IPS-NIHi7 (cell line): ENCODE results near the gene PXDC1.
"Not testable (repeated sequence)": the region's sequence is repeated elsewhere in the genome, so short reads cannot be mapped to it uniquely, and the experiment has no call there.

ENCODE experiments used
- DNase-seq: peaks from one replicate; pipeline ENCODE4 v3.0.0; 2012; ENCODE audit warnings: mixed read lengths; ENCODE audit errors: extremely low spot score

Gene PXDC1

DNA sequence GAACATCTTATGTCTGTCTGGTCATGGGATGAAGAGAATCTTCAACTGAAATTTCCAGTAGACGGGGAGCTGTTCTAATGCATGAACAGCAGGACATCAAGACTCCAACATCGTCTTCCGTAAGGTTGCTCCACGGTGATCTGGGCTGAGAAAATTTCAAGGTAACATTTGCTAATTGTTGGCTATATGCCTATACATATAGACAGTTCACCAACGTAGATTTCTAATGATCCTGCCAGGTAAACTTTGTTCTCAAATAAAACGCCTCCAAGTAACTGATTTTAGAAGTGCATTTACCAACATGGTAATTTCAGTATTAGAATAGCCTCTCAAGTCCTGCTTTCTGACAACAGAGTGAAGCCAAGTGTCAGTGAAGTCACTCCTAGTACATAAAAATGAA, 11.3 kb upstream of the PXDC1 start:
- DNase-seq, result no peak

DNA sequence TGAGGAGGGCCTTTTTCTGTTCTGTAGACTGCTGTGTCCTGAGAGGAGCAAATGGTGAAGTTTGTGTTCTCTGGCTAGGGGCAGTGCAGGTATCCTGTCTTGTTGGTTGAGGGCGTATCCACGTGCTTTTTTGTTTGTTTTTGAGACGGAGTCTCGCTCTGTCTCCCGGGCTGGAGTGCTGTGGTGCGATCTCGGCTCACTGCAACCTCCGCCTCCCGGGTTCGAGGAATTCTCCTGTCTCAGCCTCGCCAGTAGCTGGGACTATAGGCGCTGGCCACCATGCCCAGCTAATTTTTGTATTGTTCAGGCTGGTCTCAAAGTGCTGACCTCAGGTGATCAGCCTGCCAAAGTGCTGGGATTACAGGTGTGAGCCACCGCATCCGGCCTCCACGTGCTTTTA, 10.8 kb upstream of the PXDC1 start:
- no peak for DNase-seq

DNA sequence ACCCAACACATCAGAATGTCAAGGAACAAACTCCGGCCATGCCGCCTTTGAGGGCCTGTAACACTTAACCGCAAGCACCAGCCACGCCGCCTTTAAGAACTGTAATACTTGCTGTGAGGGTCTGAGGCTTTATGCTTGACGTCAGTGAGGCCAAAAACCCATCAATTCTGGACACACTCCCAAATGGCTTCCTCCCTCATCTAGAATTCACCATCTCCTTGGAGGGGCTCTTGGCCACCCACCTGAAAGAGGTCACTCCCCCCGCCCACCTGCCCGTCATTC, 10.4 kb upstream of the PXDC1 start:
- no peak for DNase-seq

DNA sequence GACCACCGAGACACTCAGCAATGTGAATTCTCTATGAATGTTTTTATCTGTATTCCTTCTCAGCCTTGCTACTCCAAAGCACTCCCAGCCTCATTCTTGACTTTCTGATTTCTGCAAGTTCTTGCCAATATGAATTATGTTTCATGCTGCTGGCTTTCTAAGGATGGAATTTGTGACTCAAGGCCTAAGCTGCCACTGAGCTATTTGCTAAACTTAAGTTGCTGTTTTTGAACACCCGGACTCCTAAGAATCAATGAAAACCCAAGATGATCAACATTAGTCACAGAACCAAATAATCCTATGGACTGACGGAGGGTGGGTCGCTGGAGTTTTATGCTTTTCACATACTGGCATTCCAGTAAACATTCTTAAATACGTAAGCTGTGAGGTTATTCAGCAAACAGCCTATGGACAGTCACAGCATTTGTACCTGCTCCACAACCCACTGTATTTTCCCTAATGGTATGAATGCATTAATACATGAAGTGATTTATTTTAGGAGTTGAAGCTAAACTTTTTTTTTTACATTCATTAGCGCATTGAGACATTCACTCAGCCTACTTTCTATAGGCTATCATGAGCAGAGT, 8.2 kb upstream of the PXDC1 start:
- no peak for DNase-seq

DNA sequence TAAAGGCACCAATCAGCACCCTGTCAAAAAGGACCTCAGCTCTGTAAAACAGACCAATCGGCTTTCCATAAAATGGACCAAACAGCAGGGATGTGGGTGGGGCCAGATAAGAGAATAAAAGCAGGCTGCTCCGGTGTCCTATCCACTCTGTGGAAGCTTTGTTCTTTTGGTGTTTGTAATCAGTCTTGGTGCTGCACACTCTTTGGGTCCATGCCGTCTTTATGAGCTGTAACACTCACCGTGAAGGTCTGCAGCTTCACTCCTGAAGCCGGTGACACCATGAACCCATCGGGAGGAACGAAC, 7.3 kb upstream of the PXDC1 start:
- DNase-seq, result no peak

DNA sequence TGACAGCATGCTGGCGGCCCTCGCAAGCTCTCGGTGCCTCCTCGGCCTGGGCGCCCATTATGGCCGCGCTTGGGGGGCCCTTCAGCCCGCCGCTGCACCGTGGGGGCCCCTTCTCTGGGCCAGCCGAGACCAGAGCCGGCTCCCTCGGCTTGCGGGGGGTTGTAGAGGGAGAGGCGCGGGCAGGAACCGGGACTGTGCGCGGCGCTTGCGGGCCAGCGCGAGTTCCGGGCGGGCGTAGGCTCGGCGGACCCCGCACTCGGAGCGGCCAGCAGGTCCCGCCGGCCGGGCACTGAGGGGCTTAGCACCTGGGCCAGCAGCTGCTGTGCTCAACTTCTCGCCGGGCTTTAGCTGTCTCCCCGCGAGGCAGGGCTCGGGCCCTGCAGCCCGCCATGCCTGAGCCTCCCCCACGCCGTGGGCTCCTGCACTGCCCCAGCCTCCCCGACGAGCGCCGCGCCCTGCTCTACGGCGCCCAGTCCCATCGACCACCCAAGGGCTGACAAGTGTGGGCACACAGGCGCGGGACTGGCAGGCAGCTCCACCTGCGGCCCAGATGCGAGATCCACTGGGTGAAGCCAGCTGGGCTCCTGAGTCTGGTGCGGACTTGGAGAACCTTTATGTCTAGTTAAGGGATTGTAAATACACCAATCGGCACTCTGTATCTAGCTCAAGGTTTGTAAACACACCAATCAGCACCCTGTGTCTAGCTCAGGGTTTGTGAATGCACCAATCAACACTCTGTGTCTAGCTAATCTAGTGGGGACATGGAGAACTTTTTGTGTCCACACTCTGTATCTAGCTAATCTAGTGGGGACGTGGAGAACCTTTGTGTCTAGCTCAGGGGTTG, 6.7 kb upstream of the PXDC1 start:
- not testable (repeated sequence) for DNase-seq

DNA sequence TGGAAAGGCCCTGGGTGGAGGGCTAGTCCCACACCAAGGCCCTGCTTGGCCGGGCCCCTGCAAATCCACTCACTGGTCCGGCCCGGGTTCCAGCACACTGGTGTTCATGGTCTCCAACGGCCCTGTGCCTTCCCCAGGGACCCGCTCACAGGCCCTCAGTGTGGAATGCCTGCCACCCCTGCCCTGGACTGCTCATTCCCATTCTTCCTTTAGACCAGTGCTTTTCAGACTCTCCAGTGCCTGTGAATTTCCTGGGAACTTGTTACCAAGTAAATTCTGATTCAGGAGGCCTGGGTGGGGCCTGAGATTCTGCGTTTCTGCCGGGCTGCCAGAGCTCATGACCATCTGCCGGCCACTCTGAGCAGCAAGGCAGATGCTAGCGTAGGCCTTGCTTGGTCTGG, 5.7 kb upstream of the PXDC1 start:
- DNase-seq, result no peak

DNA sequence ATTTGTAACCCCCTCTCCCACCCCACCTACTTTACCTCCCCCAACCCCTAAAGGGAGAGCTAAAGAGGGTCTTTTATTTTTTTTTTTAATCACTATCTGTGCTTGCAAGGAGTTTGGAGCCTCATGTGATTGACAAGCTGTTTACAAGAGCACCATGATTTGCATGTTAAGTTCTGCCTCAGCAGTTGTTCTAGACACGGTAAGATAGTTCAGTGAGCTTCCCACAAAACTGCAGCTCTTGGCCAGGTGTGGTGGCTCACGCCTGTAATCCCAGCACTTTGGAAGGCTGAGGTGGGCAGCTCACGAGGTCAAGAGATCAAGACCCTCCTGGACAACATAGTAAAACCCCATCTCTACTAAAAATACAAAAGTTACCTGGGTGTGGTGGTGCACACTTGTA, 5.0 kb upstream of the PXDC1 start:
- DNase-seq, result no peak

DNA sequence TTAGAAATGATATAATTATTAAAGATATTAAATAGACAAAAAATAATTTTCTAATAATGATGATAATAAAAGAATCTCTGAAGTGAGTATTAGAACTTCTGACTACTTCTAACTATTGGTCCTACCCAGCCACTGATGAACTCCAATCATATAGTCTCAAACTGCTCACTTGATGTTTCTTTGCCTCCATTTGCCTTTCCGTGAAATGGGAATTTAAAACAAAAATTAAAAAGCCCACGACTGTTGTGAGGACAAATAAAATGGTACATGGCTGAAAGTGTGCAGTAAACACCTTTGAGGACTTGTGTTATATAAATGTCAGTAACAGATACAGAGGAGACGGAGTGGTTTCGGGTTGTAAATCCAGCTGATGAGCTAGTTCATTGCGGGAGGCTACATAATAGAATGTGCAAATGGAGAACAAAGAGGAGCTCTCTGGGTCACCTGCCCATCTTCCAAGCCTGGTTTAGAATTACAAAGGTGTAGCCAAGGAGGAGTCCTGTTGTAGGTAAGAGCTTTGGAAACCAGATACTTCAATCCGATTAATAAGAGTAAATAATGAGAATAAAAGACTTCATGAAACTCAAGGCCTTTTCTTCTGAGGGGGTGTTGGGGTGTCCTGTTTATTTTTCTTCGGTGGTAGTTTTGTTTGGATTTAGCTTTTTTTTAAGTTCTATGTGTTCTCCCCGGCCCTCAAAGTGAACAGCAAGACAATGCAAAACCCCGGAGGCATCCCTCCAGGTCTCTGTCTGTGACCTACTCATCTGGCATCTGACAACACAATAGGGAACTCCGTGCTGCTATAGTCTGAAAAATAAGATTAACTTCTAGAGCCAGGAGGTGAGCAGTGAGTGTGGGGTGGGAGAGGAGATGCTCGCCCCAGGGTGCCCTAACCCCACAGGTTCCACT, 4.4 kb upstream of the PXDC1 start:
- DNase-seq, result peak; percentile 60

DNA sequence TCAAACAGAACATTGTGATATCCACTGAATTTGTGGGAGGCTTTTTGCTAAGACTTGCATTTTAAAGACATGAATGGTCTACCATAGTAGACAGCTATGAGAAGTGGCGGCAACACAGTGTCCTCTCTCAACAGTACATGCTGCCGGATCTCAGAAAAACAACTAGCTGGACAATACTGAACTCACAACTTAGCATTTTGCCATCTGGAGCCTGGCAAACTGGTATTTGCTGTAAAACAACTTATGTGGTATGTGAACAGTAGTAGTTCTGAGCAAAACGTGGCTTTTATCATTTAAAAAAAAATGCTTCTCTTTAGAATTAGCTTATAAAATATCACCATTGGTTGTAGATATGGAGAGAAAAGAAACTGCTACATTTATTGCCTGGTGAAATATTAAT, 3.3 kb upstream of the PXDC1 start:
- DNase-seq, result no peak

DNA sequence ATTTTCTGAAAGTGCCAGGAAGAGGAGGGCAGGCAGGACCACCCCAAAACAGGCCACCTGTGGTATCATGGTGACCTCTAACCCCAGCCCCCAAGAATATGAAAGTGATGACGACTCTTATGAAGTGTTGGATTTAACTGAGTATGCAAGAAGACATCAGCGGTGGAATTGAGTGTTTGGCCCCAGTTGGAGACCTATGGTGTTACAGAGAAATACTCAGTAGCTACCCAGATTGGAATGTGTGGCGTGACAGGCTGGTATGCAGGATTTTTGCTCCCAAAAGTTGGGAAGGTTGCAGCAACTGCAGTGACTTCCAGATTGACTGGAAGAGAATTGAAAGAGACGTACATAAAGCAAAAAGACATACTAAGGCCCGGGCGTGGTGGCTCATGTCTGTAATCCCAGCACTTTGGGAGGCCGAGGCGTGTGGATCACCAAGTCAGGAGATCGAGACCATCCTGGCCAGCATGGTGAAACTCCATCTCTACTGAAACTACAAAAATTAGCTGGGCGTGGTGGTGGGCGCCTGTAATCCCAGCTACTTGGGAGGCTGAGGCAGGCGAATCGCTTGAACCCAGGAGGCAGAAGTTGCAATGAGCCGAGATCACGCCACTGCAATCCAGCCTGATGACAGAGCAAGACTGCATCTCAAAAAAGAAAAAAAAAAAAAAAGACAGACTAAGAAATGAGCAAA, 2.7 kb upstream of the PXDC1 start:
- not testable (repeated sequence) for DNase-seq

DNA sequence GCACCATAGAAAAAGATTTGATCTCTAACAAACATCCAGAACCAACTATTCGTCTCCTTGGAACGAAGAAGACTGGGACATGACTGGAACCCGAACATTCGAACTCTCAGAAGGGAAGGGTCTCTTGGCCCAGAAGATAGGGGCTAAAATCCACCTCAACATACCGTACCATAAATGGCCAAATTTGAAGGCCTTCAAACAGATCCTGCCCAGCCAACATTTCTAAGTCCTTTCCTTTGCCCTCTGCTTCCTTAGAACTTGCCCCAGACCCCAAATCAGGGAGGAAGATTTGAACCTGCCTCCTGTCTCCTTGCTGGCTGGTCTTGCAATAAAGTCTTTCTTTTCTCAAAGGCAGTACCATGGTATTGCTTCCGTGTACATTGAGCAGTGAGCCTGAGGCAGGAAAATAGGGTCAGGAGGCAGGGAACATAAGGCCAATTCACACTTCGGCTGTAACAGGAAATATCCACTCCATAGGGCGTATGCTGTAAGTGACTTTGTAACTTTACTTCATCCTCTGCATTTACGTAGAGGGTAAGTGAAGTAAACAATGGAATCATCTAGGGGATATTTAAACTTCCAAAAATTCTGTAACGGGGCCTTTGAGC, 1.8 kb upstream of the PXDC1 start:
- DNase-seq, result no peak

DNA sequence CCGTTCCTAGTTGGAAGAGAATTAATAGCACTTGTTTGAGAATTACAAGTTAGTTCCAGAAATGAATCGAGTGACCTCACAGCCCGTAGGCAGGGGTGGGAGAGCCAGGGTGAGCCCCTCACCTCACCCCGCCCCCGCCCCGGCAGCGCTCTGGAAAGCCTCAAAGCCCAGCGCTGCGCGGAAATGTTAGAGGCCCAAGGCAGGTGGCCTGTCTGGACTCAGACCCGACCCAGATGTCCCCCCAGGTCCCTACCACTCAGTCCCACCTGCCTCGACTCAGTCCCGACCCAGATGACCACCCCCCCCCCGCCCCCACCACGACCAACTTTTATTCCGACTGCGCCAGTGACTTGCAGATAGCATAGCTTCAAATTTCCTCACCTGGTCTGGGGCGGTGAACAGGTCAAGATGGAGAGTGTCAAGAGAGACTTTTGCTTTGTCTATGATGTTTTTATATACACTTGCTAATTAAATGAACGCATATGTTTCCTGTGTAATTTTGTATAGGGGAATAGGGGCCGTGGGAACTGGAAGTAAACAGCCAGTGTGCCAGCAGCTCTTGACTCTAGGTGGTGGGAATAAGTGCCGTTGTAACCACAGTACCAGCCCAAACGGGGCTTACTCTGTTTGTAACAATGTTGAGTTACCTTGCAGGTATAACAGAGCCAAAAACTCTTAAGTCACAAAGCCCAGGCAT, 1.2 kb upstream of the PXDC1 start:
- no peak for DNase-seq

DNA sequence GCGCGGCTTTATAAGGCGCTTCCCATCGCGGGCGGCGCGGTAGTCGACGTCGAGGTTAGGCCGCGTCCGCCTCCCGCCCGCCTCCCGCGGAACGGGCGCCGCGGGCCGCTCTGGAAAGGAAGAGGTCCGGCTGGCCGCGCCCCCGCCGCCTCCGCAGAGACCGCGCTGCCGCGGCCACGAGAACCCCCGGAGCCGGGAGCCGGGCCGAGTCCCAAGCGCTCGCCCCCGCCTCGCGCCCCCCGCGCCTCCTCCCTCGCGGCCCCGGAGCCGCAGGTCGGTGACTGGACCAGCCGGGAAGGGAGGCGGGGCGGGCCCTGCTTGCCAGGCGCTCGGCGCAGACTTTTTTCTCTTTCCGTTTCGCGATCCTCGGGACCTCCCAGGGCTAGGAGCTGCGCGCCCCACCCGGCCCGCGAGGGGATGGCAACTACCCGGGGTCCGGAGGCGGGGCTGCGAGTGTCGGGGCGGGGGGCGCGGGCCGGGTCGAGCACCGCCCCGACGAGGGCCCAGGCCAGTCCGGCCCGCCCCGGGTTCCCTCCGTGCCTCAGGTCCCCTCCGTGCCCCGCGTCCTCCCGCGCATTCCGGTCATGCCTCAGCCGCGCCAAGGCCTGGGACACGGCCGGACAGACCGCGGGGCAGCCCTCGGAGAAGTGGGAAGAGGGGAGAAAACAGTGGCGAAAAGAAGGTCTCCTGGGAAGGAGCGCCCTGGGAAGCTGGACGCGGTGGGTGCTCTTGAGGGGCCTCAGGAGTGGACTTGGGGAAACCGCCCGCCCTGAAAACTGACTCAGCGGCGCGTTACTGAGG, 417 bp upstream of the PXDC1 start:
- DNase-seq, result peak; percentile 80

DNA sequence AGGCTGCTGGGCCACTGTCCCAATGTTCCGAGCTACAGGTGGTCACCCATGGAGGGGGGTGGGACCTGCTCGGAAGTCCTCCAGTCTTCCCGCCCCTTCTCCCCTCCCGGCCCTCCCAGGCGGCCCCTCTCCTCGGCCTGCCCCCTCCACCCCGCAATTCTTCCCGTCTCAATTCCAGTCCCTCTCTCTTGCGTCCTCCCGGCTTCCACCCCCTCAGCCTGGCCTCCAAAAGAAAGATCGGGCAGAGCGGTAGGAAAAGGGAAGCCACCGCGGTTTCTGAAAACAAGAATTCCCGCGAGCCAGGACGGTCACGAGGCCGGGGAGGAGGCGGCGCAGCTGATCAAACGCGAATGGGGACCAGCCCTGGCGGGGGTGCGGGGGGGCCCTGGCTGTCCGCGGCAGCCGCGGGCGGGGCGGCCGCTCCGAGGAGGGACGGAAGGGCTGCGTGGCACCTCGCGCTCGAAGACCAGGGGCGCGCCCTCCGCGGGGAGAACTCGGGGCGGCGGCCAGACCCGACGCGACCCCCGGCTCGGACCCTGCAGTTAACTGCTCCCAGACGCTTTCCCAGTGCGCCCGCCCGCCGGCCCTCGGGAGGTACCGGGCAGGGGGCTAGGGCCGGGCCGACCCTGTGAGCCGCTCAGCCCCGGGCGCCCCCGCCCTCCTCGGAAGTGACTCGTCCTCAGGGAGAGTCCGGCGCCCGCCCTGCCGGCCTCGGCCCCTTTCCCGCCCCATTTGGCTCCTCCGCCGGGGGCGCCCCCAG, 1.0 kb downstream of the PXDC1 start:
- DNase-seq, result peak; percentile 58

DNA sequence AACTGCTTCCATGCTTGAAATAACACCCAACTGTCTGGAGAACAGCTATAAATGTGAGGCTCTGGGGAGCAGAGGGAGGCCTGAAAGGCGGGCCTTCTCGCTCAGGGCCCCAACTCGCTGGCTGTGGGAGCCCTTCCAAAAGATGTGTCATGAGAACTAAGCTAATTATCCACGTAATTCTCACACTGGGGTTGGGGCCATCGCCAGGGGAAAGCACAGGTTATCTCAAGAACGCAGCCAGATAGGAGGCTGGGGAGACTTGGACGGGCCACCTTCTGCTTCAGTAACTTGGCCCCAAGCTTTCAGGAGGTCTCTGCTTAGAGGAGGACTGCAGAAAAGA, 1.6 kb downstream of the PXDC1 start:
- no peak for DNase-seq

DNA sequence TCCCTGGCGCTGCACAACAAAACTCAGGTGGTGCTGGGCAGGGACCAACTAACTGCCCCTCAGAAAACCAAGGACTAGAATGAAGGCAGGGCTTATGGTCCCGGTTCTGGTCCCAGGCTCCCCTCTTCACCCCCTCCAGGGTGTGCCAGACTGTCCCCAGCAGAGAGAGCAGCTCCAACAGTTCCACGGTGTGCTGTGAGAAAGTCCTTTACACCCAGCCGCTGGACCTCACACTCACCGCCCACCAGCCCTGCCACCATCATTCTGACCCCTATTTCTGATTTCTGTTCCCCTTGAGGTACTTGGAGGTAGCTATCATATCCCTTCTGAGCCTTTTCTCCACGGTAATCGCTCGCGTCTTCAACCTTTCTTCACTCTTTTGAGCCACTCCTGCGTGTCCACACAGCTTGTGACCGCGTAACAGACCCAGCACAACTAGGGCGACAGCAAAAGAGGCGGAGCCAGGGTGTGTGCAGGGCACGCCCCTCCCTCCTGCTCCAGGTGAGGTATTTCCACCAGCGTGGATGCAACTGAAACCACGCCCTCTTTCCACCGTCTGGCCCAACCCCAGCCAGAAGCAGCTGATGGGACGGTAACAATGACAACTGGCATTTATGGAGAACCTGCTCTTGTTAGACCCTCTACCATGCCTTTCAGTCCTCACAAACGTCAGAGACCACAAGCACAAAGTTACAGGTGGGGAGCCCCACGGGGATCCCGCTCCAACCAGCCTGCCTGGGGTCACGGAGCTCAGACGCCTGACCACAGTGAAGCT, 2.3 kb downstream of the PXDC1 start:
- no peak for DNase-seq

DNA sequence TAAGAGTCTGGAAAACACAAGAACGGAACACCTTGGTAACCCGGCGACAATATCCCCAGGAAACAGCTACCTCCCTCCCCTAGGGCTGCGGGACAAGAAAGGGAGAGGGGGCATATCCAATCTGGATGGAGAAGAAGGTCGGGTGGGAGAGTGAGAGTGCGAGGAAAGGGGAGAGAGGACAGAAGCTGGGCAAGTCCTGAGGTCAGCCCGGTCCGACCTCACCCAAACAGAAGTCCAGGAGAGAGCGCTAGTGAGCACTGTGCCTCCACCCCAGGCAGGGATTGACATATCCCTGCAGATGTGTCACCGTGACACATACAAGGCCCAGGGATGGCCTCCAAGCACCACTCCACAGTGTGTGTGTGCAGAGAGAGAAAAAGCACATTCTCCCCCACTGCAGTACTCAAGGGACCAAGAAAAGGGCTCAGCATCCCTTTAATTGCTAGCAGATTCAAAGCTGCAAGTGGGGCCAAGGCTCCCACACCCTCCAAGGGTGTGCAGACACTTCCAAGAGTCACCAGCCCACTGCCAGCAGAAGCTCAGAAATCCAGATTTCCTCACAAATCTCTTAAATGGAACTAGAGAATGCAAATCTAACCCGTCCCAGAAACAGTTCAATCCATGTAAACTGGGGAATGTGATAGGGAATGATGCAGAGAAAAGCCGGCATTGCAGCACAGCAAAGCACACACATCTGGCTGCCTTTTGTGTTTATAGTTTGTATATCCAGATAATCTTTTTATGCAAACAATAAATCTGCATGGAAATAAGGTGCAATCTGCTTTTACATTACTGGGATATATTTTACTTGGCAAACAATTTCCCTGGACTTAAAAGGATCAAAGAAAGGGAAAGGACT, 3.1 kb downstream of the PXDC1 start:
- peak; percentile 81 for DNase-seq
